GM19238 (cell line): ENCODE data around the gene SLC9A3.
"Not testable (repeated sequence)": the region's sequence is repeated elsewhere in the genome, so short reads cannot be mapped to it uniquely, and the experiment has no call there.

Experiments used
- DNase-seq: peaks from one replicate; pipeline ENCODE4 v3.0.0; 2011; ENCODE audit warnings: low spot score; ENCODE audit not compliant: insufficient read length

SLC9A3 gene

GRCh38 chr5:524234-524972, at the start of gene SLC9A3:
SLC9A3 (minus strand) TSS chr5:524449.
- DNase-seq, result no peak

GRCh38 chr5:573976-574375, 49.7 kb upstream of the SLC9A3 start:
- no peak for DNase-seq

- no peak for DNase-seq
Measured at GRCh38 chr5:573206-573605, 49.0 kb upstream of the SLC9A3 start.

GRCh38 chr5:572398-573019, 48.3 kb upstream of the SLC9A3 start:
- no peak for DNase-seq

- no peak for DNase-seq
Measured at GRCh38 chr5:571791-572190, 47.5 kb upstream of the SLC9A3 start.

GRCh38 chr5:570886-571285, 46.6 kb upstream of the SLC9A3 start:
- DNase-seq, result no peak

- no peak for DNase-seq
Measured at GRCh38 chr5:570446-570845, 46.2 kb upstream of the SLC9A3 start.

GRCh38 chr5:569868-570361, 45.7 kb upstream of the SLC9A3 start:
- DNase-seq, result no peak

- no peak for DNase-seq
Measured at GRCh38 chr5:569358-569867, 45.2 kb upstream of the SLC9A3 start.

- no peak for DNase-seq
Measured at GRCh38 chr5:568809-569208, 44.6 kb upstream of the SLC9A3 start.

- DNase-seq, result no peak
Measured at GRCh38 chr5:568061-568781, 44.0 kb upstream of the SLC9A3 start.

GRCh38 chr5:567664-568060, 43.4 kb upstream of the SLC9A3 start:
- DNase-seq, result no peak

GRCh38 chr5:566636-567309, 42.5 kb upstream of the SLC9A3 start:
- DNase-seq, result no peak

- no peak for DNase-seq
Measured at GRCh38 chr5:565782-566440, 41.7 kb upstream of the SLC9A3 start.

- DNase-seq, result no peak
Measured at GRCh38 chr5:561408-561807, 37.2 kb upstream of the SLC9A3 start.

GRCh38 chr5:560792-561166, 36.5 kb upstream of the SLC9A3 start:
- no peak for DNase-seq

- no peak for DNase-seq
Measured at GRCh38 chr5:558871-559503, 34.7 kb upstream of the SLC9A3 start.

- DNase-seq, result no peak
Measured at GRCh38 chr5:558326-558725, 34.1 kb upstream of the SLC9A3 start.

- DNase-seq, result not testable (repeated sequence)
Measured at GRCh38 chr5:557917-558316, 33.7 kb upstream of the SLC9A3 start.

GRCh38 chr5:556909-557441, 32.7 kb upstream of the SLC9A3 start:
- DNase-seq, result no peak
